ENCODE data around the gene S100A9.
"Not testable (repeated sequence)": the region's sequence is repeated elsewhere in the genome, so short reads cannot be mapped to it uniquely, and the experiment has no call there.

The S100A9 gene

GRCh38 chr1:153357853-153358690 lies at the start of gene S100A9:
Gene S100A9 (plus strand): TSS chr1:153357854. CDS start chr1:153358284, 430 bp downstream.
- no peak for DNase-seq (ENCODE audit: low read depth, low spot score)

- no peak for DNase-seq (ENCODE audit: low read depth, low spot score)
These were observed 49.1 kb upstream of the S100A9 start for GRCh38 chr1:153308540-153308939.

GRCh38 chr1:153309441-153309840 lies 48.2 kb upstream of the S100A9 start:
- no peak for DNase-seq (ENCODE audit: low read depth, low spot score)

- DNase-seq (ENCODE audit: low read depth, low spot score), result no peak
These were observed 47.1 kb upstream of the S100A9 start for GRCh38 chr1:153310526-153310925.

- DNase-seq (ENCODE audit: low read depth, low spot score), result no peak
These were observed 45.0 kb upstream of the S100A9 start, which contains the start of gene PGLYRP3 for GRCh38 chr1:153312570-153313186. Gene PGLYRP3 (minus strand): TSS chr1:153312952. CDS start chr1:153310665, 2,287 bp downstream.

- no peak for DNase-seq (ENCODE audit: low read depth, low spot score)
These were observed 44.4 kb upstream of the S100A9 start for GRCh38 chr1:153313288-153313687.

GRCh38 chr1:153314388-153314787 lies 43.3 kb upstream of the S100A9 start:
- not testable (repeated sequence) for DNase-seq (ENCODE audit: low read depth, low spot score)

- not testable (repeated sequence) for DNase-seq (ENCODE audit: low read depth, low spot score)
These were observed 41.6 kb upstream of the S100A9 start for GRCh38 chr1:153316013-153316412.

GRCh38 chr1:153318145-153318544 lies 39.5 kb upstream of the S100A9 start:
- not testable (repeated sequence) for DNase-seq (ENCODE audit: low read depth, low spot score)

GRCh38 chr1:153322568-153322967 lies 35.1 kb upstream of the S100A9 start:
- no peak for DNase-seq (ENCODE audit: low read depth, low spot score)

GRCh38 chr1:153324912-153325311 lies 32.7 kb upstream of the S100A9 start:
- no peak for DNase-seq (ENCODE audit: low read depth, low spot score)

- no peak for DNase-seq (ENCODE audit: low read depth, low spot score)
These were observed 23.8 kb upstream of the S100A9 start for GRCh38 chr1:153333902-153334301.

GRCh38 chr1:153336650-153337049 lies 21.0 kb upstream of the S100A9 start:
- no peak for DNase-seq (ENCODE audit: low read depth, low spot score)

- no peak for DNase-seq (ENCODE audit: low read depth, low spot score)
These were observed 19.4 kb upstream of the S100A9 start for GRCh38 chr1:153337980-153338853.

- DNase-seq (ENCODE audit: low read depth, low spot score), result no peak
These were observed 17.9 kb upstream of the S100A9 start for GRCh38 chr1:153339802-153340201.

- DNase-seq (ENCODE audit: low read depth, low spot score), result no peak
These were observed 17.3 kb upstream of the S100A9 start for GRCh38 chr1:153340356-153340755.

- DNase-seq (ENCODE audit: low read depth, low spot score), result no peak
These were observed 16.2 kb upstream of the S100A9 start for GRCh38 chr1:153341431-153341934.

GRCh38 chr1:153342178-153342577 lies 15.5 kb upstream of the S100A9 start:
- no peak for DNase-seq (ENCODE audit: low read depth, low spot score)

GRCh38 chr1:153343040-153343681 lies 14.5 kb upstream of the S100A9 start:
- no peak for DNase-seq (ENCODE audit: low read depth, low spot score)

GRCh38 chr1:153343811-153344717 lies 13.6 kb upstream of the S100A9 start:
- DNase-seq (ENCODE audit: low read depth, low spot score), result no peak

Data from activated CD4-positive, CD25-positive, alpha-beta regulatory T cell treated with anti-CD3 and anti-CD28 coated beads, Interleukin-2, amount 50 U/mL, for 16 hours (primary cell).